ENCODE measurements around the gene PHOSPHO2.

Gene PHOSPHO2

GRCh38 chr2:169718930-169719504 is 24.7 kb downstream of the PHOSPHO2 start:
- DNase-seq = no peak

DNA sequence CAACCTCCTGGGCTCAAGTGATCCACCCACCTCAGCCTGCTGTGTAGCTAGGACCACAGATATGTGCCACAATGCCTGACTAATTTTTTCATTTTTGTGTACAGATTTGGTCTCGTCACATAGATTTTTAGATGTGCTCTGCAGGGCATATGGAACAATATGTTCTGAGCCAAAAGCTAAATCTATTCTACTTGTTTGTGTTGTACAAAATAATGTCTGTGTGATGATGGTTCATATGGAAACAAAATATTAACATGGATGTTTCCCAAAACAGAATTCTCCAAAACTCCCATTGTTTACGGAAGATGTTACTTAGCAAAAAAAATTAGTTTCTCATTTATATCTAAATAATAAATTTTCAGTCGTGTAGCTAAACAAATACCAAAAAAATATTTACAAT is 26.7 kb downstream of the PHOSPHO2 start:
- no peak for DNase-seq

DNA sequence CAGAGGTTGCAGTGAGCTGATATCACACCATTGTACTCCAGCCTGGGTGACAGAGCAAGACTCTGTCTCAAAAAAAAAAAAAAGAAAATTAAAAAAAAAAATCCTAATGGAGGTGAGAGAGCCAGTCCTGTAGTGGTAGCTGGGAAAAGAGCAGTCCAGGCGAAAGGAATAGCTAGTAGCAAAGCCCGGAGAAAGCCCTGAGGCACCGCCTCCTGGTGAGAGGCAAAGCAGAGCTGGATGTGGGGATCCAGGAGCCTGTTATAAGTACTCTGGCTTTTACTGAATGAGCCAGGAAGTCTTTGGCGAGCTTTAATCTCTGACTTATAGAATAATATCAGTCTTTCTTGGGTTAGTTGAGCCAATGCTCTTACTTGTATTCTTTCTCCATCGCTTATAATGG is 32.8 kb downstream of the PHOSPHO2 start:
- DNase-seq = no peak

GRCh38 chr2:169729274-169729605 is 35.0 kb downstream of the PHOSPHO2 start:
- no peak for DNase-seq

GRCh38 chr2:169732075-169732474 is 37.8 kb downstream of the PHOSPHO2 start:
- DNase-seq = no peak

DNA sequence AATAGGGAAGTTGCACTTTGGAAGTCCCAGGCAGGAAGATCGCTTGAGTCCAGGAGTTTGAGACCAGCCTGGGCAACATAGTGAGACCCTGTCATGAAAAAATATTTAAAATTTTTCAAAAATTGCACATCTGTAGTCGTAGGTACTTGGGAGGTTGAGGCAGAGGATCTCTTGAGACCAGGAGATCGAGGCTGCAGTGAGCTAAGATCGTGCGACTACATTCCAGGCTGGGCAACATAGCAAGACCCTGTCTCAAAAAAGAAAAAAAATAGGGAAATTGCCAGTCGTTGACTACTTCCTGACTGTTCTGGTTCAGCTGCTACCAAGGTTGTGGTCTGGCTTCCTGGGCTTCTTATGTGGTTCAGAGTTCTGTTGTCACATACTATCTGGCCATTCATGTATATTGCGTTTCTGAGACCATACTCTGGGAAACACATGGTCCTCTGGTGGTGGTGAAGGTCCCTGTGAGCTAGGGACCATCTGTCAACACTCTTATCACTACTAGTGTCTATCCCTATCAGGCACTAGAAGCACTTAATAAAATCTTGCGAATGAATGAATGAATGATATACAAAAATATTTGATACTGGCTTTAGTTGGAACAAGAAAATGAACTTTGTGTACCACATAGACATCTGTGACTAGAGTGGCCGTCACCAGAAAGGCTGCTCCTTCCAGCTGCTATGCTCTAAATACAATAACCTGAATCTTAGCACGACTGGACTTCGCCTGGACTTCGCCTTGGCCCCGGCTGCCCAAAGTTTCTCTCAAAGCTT is 38.5 kb downstream of the PHOSPHO2 start:
- no peak for DNase-seq

DNA sequence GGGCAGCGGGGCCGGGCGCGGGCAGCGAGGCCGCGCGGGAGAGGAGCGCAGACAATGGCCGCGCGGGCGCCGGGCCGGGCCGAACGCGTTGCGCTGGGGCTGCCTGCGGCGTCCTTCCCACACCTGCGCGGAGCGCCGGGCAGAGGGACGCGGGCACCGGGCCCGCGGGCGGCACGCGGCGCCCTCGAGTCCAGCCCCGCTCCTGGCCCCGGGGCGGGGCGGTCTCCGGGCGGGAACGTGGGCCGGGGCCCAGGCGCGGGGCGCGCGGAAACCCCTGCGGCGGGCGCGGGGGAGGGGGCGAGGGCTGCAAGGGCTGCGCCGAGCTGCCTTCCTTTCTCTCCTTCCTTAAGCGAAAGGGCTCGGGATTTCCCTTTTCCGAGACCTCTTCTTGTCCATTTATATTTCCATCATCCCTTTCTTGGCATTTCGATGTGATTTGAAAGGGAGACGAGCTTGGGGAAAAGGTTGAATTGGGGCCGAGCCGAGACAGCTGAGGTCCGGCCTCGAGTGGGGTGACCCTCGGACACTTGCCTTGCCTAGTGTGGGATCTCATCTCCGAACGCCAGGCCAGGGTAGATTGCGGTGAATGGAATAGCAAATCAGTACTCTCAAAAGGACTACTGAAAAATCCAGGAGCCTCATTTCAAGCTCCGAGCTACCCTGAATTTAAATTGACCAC is 40.0 kb downstream of the PHOSPHO2 start:
- DNase-seq = no peak

DNA sequence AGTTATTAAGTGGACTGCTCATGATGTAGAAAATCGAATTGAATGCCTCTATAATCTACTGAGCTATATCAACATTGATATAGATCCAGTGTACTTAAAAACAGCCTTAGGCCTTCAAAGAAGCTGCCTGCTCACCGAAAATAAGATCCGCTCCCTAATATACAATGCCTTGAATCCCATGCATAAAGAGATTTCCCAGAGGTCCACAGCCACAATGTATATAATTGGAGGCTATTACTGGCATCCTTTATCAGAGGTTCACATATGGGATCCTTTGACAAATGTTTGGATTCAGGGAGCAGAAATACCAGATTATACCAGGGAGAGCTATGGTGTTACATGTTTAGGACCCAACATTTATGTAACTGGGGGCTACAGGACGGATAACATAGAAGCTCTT is 41.4 kb downstream of the PHOSPHO2 start:
- DNase-seq = no peak

GRCh38 chr2:169736902-169737301 is 42.6 kb downstream of the PHOSPHO2 start:
- no peak for DNase-seq

GRCh38 chr2:169738566-169739229 is 44.4 kb downstream of the PHOSPHO2 start:
- DNase-seq = no peak

DNA sequence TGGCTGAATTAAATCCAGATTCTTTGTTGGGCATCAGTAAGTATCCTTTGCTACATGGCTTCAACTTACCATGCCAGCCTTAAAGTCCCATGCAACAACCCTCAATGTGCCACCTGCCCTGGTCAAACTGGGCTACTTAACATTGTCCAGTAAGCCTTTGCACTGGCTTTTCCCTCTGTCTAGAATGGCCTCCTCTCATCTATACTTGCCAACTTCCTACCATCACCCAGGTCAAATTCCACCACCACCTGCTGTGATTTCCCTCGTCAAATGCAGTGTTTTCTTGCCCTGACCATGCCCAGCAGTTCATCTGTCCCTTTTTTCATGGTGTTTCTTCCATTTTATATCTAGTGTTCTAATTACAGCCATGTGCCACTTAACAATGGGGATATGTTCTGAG is 45.1 kb downstream of the PHOSPHO2 start:
- DNase-seq = no peak

GRCh38 chr2:169743549-169743948 is 49.3 kb downstream of the PHOSPHO2 start:
- no peak for DNase-seq

DNA sequence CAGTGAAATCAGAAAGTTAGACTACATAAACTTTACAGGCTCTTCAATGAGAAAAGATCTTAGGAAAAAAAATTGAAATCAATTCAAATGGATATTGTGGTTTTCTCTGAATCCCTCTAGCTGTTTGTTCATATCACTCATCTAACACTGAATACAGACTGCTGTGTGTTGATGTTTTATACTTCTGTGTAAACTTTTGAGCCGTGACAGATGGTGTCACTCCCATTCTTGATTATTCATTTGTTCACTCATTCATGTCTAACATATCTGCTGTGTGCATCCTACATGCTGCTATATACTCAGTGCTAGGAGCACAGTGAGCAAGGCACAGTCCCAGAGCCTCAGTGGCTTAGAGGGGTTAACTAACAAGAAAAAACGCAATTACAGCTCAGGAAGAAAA is 52.0 kb downstream of the PHOSPHO2 start:
- no peak for DNase-seq

DNA sequence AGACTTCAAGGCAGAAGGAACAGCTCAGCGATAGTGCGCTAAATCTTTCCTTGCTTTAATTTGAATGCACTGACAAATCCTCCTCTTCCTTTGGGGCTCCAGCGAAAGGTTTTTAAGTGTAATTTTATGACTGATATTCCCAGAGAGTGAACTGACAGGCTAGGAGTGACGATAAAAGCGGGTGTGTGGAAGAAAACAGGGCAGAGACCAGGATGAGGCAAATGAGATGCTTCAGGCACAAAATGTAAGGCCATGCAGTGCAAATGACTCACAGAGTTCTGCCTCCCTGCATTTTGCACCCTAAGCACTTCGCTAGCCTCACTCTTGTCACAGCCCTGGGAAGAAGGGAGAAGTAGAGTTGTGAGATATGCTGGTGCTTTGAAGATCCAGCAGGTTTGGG is 54.0 kb downstream of the PHOSPHO2 start:
- DNase-seq = no peak
